Glomerular visceral epithelial cell (primary cell): ENCODE results near the gene SPDYE4.
"Not testable (repeated sequence)": the region's sequence is repeated elsewhere in the genome, so short reads cannot be mapped to it uniquely, and the experiment has no call there.

ENCODE experiments used
- DNase-seq: peaks from one replicate; pipeline ENCODE4 v3.0.0-alpha.2; 2016; ENCODE audit errors: extremely low spot score

Gene SPDYE4, protein sequence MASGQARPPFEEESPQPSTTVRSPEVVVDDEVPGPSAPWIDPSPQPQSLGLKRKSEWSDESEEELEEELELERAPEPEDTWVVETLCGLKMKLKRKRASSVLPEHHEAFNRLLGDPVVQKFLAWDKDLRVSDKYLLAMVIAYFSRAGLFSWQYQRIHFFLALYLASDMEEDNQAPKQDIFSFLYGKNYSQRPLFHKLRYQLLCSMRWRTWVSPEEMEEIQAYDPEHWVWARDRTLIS

DNA sequence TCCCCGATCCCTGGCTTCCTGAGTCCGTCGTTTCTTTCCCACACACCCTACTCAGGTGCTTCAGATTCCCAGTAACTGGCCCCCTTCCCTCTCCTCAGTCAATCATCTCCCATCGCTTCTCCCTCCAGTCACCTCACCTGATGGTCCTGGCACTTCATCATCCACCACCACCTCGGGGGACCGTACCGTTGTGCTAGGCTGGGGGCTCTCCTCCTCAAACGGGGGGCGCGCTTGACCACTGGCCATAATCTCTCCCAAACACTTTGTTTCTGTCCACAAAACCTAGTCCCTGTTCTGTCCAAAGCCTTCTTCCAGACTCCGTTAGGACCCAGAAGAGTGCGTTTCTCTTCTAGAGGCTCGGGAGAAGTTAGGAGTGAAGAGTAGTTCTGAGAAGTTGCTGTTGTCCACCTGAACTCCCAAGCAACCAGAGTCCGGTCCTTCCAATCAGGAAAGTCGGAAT is at the start of gene SPDYE4:
SPDYE4 (minus strand) TSS at position 410 of the 460 bp plus-strand sequence; CDS start at position 246, 164 bp downstream.
- DNase-seq: no peak

DNA sequence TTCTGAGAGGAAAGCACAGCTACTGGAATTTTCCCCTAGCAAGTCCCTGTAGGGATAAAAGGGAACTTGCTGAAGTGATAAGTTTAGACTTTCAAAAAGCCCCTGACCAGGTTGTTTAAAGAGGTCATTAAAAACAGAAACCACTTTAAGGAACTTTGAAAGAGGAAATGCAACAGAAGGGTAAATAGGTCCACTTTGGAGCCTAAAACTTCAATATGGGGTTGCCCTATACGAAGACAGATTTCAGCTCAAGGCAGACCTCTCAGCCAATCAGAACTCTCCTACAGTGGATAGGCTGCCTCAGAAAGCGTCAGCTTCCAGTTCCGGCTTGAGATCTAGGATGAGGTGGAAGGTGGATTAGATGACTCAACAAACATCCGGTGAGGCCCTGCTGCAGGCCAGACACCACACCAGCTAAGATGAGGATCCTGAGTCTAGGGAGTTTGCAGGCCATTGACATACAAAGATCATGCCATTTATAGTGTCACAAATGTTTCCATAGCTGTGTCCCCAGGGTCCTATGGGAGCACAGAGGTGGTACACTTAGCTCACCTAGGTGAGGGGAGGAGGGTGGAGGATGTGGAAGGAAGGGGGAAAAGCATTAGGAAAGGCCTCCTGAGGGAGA is 48.7 kb upstream of the SPDYE4 start:
- DNase-seq: no peak

DNA sequence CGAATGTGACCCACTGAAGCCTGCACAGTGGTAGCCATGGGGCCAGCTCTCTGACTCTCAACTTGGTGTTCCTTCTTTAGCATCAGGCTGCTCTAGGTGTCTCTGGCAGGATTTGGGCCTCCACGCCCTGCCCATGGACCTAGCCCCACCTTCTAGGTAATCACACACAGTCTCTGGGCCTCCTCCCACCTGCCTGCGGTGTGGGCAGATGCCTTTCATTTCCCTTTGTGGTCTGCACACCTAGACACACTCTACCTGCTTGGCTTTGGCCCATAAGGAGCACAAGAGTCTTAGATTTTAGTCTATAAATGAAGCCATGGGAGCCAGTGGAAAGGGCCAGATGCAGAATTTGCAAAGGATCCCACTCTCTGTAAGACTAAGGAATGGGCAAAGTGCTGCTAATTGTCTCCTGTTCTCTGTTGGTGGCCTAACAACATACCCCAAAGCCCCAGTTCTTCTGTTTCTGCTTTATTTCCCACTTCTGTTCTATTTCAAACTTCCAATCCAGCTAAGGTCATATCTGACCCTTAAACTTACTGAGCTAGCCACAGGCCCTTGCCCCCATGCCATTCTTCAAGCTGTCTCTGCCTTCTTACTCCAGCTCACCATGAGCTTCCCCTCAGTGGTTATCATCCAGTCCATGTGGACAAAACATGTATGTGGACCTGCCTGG is 48.0 kb upstream of the SPDYE4 start:
- DNase-seq: no peak

DNA sequence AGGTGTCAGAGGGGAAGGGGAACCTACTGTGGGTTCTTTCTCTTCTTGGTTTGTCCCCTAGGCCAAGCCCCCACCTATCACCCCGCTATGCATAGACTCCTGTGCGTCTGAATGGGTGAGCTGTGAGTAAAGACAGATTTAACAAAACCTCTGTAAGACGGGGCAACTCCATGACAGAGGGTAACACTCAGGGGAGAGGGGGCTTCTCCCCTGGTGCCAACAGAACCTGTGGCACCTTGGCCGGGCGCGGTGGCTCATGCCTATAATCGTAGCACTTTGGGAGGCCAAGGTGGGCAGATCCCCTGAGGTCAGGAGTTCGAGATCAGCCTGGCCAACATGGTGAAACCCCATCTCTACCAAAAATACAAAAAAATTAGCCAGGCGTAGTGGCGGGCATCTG is 47.0 kb upstream of the SPDYE4 start:
- not testable (repeated sequence) for DNase-seq

DNA sequence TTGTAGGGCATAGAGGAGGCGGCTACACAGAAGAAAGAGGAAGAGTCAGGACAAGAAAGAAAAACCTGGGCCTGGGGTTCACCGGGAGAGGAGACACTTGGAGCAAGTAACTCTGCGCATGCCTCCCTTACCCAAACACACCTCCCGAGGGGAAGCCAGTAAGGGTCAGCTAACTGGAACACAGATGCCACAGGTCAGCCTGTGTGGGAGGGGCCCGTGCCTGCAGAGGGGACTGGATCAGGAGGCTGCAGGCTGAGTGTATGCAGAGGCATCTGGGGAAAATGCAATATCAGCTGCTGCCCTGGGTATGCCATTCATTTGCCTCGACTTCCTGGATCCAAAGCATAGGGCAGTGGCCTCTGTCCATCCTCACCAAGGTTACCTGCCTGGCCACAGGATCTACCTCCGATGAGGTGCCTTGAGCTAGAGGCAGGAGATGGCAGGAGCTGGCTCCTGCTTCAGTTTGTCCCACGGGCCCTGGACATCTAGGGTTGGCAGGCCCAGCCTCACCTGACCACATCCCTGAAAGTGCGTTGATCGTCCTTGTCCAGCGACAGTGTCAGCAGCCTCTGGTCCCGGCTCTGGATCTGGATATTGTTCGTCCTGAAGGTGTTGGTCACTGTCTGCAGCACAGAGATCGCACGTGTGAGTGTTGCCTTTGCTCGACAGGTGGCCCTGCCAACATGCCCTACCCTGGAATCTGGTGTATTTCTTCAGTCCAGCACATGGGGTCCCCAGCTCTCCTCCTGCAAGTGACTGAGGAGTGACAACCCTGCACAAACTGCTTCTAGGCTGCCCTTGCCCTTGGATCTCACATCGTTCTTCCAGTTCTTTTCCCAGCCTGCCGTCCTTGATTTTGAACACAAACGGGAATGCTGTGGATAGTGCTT is 45.4 kb upstream of the SPDYE4 start:
- DNase-seq: no peak

DNA sequence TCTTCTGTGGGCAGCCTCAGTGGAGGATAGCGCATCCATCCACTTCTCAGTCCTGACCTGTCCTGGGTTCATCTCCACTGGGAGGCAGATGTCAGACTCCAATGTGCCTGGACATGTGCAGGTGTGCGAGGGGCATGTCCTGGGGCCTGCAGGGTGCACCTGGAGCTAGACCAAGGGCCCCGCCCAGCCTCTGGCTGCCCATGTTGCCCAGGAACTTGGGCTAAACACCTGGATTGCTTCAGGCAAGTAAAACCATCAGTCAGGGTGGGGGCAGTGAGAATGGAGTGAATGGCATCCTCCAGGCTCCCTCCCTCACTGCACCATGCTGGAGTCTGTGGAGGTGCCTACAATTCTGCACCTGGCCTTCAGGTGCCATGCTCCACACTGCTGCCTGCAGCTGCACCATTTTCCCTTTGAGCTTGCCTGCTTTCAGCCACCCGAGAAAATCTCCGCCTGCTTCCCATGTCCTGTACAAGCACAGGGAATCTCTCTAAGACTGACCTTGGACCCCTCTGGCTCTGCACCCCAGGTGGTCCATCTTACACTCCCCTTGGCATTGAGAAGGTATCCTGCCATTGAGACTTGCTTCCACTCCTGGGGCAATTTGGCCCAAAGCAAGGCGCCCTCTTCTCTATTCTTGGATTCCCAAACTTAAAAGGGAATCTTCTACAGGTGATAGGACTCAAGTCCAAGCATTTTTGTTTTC is 42.9 kb upstream of the SPDYE4 start:
- DNase-seq: no peak

DNA sequence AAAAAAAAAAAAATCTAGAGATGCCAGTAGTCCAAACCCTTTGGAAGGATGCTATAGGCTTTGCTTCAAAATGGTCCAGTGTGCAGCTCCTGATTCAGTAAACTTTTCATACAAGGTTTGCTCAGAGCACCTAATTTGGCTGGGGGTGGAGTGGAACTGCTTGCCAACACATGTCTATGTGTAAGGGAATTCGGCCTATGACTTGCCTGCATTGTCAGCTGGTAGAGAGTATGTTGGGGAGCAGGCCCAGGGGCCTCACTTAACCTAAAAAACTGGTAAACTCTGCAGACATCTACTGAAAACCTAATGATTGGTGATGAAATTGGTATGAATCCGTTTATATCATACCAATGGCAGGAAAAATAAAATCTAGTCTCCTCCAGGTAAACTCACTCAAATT is 42.3 kb upstream of the SPDYE4 start:
- DNase-seq: no peak

DNA sequence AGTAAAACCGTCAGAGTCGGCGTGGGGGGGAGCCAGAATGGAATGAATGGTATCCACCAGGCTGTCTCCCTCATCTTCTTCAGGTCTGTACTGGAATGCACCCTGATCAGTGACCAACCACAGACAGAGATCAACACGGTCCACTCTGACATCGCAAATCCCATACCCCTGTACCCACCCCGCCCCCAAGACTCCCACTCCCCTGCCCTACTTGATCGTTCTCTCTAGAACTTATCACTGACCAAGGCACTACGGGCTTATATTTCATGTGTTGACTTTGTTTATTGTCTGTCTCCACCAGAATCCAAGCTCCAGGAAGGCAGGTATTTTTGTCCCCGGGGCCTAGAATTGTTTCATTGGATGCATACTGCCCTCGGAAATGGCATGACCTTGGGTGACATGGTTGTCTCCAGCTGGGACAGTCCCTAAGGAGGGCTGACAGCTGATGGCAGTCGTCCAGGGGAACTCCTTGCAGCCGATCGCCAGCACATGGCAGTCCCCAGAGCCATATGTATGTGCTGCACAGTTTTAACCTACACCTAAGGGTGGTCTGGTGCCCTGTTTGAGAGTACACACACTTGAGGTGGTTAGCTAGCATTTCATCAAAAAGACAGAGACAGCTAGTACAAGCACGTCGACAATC is 41.3 kb upstream of the SPDYE4 start:
- no peak for DNase-seq

DNA sequence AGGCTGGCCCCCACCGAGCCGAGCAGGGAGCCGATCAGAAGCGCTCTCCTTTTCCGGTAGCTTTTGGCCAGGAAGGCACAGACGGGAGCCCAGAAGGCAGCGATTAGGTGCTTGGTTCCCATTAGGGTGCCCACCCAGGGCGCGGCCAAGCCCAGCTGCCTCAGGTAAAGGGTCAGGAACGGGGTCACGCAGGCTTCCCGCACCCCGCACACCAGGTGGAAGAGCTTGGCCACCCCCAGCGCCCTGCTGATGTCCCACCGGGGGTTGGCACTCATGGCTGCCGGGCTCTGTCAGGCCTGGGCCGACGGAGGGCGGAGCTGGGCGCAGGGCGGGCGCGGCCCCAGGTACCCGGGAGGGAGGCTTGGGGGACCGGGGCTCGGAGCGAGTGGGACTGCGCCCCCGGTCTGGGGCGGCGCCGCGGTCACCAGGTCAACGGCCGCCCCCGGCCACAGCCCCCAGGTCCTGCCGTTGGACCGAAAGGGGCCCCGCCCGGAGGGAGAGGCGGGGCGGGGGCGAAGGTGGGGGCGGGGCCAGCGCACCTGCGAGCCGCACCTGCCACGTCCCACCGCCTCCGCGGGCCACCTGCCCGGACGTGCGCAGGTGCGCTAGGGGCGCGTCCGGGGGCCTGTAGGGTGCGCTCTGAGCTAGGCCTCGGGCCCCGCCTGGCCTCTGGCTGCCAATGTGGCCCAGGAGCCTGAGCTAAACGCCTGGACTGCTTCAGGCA is 40.7 kb upstream of the SPDYE4 start, which contains the start of gene MFSD6L:
MFSD6L (minus strand) TSS at position 520 of the 724 bp plus-strand sequence; CDS start at position 275, 245 bp downstream.
- no peak for DNase-seq

DNA sequence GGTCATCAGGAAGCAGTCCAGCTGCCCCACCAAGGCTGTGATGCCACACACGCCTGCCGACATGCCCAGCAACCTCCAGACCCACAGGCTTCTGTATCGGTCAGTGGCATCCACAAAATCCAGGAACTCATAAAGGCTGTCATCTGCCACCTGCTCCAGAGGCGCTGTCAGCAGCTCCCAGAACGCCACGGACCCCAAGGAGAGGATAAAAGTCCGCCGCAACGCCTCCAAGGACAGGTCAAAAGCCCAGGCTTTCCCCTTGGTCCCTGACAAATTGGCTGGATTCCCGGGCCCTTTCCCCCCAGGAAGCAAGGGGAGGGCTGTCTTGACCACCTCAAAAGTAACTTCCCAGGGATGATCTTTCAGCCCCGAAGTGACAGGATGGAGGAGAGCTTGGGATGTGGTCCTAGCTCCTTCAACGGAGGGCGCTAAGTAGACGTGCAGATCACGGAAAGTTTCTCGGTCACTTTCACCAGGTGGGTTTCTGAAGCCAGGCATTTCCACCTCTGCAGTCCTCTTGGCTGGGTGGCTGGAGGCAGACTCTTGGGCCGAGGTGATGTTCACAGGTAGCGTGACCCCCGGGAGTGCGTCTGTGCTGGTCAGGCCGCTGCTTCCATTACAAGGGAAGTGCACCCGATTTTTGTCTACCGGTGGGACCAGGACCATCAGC is 40.0 kb upstream of the SPDYE4 start:
- DNase-seq: no peak

DNA sequence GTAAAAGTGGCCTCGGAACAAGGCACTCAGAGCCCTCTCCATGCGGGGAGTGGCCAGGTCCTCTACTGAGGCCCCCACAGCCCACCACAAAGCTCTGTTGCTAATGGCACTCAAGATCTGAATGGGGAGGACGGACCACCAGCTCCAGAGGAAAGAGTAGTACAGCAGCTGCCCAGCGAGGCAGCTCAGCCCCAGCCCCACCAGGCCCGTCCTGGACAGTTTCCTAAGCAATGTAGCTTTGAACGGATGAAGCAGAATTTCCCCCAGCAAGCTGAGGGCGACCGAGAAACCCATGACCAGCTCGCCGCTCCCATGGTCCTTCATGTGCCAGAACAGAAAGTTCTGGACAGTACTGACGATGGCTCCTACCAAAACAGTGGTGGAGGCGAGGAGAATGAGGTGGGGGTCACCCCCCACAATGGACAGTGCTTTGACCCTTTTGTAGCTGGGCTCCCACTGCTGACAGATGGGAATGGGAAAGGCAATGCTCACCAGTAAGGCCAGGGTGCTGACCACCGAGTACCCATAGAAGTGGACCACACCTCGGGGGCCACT is 39.4 kb upstream of the SPDYE4 start:
- DNase-seq: no peak

DNA sequence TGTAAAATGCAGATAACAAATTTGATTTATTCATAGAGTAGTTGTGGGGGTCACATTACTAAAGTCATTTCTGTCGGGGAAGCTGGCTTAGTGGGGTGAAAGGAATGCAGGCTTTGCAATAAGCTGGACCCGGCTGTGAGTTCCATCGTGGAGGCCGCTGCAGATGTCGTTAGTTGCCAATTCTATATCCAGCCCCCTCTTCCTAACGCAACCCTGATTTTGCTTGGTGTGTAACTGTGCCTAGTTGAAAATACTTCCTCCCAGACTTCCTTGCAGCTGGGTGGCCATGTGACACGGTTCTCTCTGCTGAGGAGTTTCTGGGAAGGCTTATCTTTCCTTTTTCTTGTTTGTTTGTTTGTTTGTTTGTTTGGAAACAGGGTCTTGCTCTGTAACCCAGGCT is 36.3 kb upstream of the SPDYE4 start:
- no peak for DNase-seq

DNA sequence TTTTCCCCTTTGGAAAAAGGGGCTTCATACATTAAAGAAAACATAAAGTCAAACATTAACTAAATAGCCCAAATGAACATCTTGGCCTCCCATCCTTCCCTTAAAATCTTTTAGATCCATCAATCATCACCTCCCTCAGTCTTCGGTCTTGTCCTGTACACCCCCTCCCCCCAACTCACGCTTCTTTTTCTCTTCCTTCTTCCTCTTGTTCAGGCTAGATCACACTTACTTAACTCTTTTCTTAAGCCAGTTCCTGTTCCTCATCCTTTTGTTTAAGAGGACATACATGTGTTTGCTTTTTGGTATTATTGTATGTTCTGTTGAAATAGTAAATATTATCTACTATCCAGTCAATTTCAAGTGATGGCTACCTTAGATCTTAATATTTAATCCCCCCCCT is 35.3 kb upstream of the SPDYE4 start:
- no peak for DNase-seq

DNA sequence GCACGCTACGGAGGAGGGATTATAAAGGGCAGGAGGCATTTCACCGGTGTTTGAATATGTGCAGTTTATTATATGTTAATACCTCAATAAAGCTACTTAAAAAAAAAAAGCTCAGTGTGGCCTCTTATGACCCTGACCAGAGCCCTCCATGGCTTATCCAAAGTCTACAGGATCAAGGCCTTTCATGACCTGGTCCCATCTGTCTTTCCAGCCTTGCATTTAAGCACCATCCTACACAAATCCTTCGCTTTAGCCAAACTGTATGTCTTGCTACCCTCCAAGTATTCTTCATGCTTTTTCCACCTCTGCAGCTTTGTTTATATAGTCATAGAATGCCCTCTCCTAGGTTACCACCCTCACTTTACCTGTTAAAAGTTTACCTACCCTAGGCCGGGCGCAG is 34.3 kb upstream of the SPDYE4 start:
- DNase-seq: no peak

DNA sequence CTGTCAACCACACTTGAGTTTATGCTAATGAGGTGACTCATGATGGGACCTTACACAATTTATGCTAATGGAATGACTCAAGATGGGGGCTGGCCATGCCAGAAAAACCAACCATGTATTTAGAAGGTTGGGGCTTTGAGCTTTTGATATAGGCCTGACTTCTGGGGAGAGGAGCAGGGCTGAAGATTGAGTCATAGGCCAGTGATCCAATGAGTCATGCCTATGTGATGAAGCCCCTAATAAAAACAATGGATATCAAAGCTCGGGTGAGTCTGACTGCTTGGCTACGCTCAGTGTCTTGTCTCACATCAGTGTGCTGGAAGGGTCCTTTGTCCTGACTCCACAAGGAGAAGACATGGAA is 33.5 kb upstream of the SPDYE4 start:
- peak; percentile 13 for DNase-seq

DNA sequence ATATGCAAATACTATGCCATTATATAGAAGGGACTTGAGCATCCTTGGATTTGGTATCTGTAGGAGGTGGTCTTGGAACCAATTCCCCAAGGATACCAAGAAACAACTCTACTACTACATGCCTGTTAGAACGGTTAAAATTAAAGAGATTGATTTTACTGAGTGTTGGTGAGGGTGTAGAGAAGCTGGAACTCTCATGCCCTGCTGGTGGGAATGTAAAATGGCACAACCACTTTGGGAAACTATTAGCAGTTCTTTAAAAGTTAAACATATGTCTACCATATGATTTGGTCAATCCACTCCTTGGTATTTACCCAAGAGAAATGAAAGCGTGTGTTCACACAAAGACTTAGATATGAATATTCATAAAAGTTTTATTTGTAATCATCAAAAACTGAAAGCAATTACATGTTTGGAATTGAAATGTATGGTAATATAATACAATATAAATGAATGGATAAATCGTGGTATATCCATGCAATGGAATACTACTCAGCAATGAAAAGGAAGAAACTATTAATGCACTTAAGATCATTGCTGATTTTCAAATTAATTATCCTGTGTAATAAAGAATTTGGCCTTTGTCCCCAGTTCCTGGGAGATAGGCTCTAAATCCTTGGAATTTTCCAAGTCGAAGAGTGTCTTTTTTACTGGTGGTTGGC is 33.0 kb upstream of the SPDYE4 start:
- DNase-seq: no peak

DNA sequence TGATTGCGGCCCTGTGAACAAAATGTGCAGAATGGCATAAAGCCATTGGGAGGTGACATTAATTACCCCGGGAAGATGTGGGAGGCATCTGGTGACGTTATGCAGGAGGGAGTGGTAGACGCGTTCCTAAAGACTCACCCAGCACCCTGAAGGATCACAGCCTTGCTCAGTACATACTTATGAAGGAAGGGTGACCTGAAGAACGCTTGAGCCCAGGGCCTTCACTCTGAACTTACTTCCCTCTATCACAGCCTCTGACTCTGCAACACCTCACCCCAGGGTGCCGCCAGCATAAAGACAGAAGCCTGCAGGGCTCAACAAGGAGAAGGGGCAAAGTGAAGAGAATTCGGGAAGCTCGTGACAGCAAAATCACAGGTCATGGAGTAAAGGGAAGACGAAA is 31.4 kb upstream of the SPDYE4 start:
- no peak for DNase-seq

DNA sequence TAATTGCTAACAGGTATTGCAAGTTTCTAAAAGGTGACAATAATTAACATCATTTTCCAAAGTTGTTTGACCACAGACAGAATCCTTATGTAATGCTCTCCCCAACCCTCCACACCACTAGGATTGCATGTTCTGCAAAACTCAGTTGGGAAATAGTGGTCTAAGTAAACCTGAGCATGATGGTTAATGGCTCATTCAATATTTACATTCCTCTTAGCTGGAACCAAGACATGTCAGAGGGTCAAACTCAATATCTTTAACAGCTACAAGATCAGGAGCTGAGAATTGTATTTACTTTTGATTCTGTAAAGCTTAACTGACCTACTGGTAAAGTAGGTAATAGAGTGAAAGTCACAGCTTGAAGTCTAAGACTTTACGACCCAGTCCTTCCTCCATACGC is 30.7 kb upstream of the SPDYE4 start:
- no peak for DNase-seq
